COLO829 (cell line): ENCODE data around the gene HYI.

ENCODE experiments used
- DNase-seq: peaks from one replicate; pipeline ENCODE4 v3.0.0; 2012; ENCODE audit warnings: low spot score

Gene HYI

GRCh38 chr1:43444151-43444828, 9.4 kb downstream of the HYI start:
- no peak for DNase-seq

- no peak for DNase-seq
These were observed 10.4 kb downstream of the HYI start for GRCh38 chr1:43443197-43443946.

- no peak for DNase-seq
These were observed 11.0 kb downstream of the HYI start for GRCh38 chr1:43442756-43443155.

- DNase-seq, result no peak
These were observed 11.7 kb downstream of the HYI start for GRCh38 chr1:43441894-43442637.

GRCh38 chr1:43441166-43441893, 12.4 kb downstream of the HYI start:
- no peak for DNase-seq

- DNase-seq, result no peak
These were observed 13.4 kb downstream of the HYI start for GRCh38 chr1:43440358-43440757.

- no peak for DNase-seq
These were observed 13.9 kb downstream of the HYI start for GRCh38 chr1:43439781-43440180.

GRCh38 chr1:43438953-43439581, 14.7 kb downstream of the HYI start:
- DNase-seq, result no peak

GRCh38 chr1:43438576-43438952, 15.2 kb downstream of the HYI start:
- no peak for DNase-seq

- no peak for DNase-seq
These were observed 15.7 kb downstream of the HYI start for GRCh38 chr1:43438006-43438405.

GRCh38 chr1:43437031-43437973, 16.4 kb downstream of the HYI start:
- no peak for DNase-seq

- no peak for DNase-seq
These were observed 17.4 kb downstream of the HYI start for GRCh38 chr1:43436371-43436770.

GRCh38 chr1:43435146-43436145, 18.3 kb downstream of the HYI start:
- no peak for DNase-seq

- no peak for DNase-seq
These were observed 19.5 kb downstream of the HYI start for GRCh38 chr1:43434256-43434655.

- DNase-seq, result no peak
These were observed 20.8 kb downstream of the HYI start for GRCh38 chr1:43432907-43433306.

- DNase-seq, result no peak
These were observed 21.4 kb downstream of the HYI start for GRCh38 chr1:43432171-43432860.

- DNase-seq, result no peak
These were observed 22.1 kb downstream of the HYI start for GRCh38 chr1:43431676-43432075.

- DNase-seq, result no peak
These were observed 22.9 kb downstream of the HYI start for GRCh38 chr1:43430831-43431230.

GRCh38 chr1:43427941-43428340, 25.8 kb downstream of the HYI start:
- no peak for DNase-seq
